Thymus (tissue), 11 donors: Measurements from ENCODE around the gene SSH2. TPM values are rescaled to one million over a fixed set of nuclear protein-coding genes. Genes with fewer than 3 reads are reported as not detected.
A peak's percentile ranks its signal among the peaks of the same experiment; 100 is the strongest.

Source experiments
- DNase-seq, 9 donors: peaks; one replicate each; pipeline ENCODE4 v3.0.0-alpha.2; 2013; ENCODE audit warnings: low spot score in 9 of 9, low read depth in 6 of 9, missing footprints in 1 of 9
- H3K27ac ChIP-seq, 2 donors: one replicate each; pipeline ENCODE4 v1.5.1; 2013; ENCODE audit warnings: control low read depth in 1 of 2, low read depth in 1 of 2, low read length in 1 of 2, mild to moderate bottlenecking in 1 of 2, moderate library complexity in 1 of 2
- H3K27me3 ChIP-seq, 2 donors: one replicate each; pipeline ENCODE4 v1.5.1; 2013; ENCODE audit warnings: low read length in 1 of 2; ENCODE audit not compliant: control insufficient read depth in 2 of 2, insufficient read depth in 1 of 2
- H3K36me3 ChIP-seq, 2 donors: one replicate each; pipeline ENCODE4 v1.5.1; 2013; ENCODE audit warnings: low read length in 1 of 2, mild to moderate bottlenecking in 1 of 2, moderate library complexity in 1 of 2; ENCODE audit not compliant: control insufficient read depth in 2 of 2, insufficient read depth in 2 of 2
- H3K4me1 ChIP-seq, 2 donors: one replicate each; pipeline ENCODE4 v1.5.1; 2013; ENCODE audit warnings: low read length in 2 of 2; ENCODE audit not compliant: control insufficient read depth in 2 of 2, insufficient read depth in 2 of 2
- H3K4me3 ChIP-seq, 2 donors: one replicate each; pipeline ENCODE4 v1.5.1; 2013; ENCODE audit warnings: low read length in 2 of 2, control low read depth in 1 of 2, mild to moderate bottlenecking in 1 of 2
- H3K9me3 ChIP-seq, 2 donors: one replicate each; pipeline ENCODE4 v1.5.1; 2013; ENCODE audit warnings: low read length in 1 of 2, mild to moderate bottlenecking in 1 of 2; ENCODE audit not compliant: control insufficient read depth in 2 of 2, insufficient read depth in 1 of 2
- WGBS: extraction: QIAGEN DNeasy Blood & Tissue Kit; methylation state at CpG from one replicate; pipeline ENCODE4 v1.1.7; 2013; 5-methylcytosine and 5-hydroxymethylcytosine counted together
- polyA plus RNA-seq: library from polyadenylated mRNA; stranded (reverse); fragments of 200-250 nt; gene quantifications from one replicate; pipeline ENCODE4 v1.2.3, GENCODE V29; 2013
- total RNA-seq: library from RNA; stranded (reverse); fragments of 120-200 nt; gene quantifications from one replicate; pipeline ENCODE4 v1.2.4, GENCODE V29; 2013
- donor health status: healthy.

SSH2 gene
- total and polyA plus RNA-seq, 2 donors = 25.4 to 28.5 TPM

DNA sequence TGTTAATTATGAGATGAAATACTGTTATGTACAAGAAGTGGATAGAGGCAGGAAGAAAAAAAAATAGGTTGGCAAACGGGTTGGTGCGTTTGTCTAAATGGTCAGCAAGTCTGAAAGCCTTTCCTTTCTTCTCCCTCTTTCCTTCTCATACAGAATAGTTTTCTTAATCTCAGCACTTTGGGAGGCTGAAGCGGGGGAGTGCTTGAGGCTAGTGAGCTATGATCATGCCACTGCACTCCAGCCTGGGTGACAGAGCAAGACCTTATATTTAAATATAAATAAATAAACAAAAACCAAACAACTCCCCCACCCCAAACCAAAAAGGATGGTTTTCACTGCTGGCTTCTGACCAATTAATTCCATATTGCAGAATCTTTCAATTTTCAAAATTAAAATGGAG, 232.7 kb downstream of the SSH2 start:
- WGBS = 99% methylated on average over 3 of the region's 3 CpGs
- no peak for DNase-seq
- Histone ChIP-seq H3K27ac (no peak overlapping the region), H3K4me3 (no peak overlapping the region), H3K27me3 (no peaks in the 10 kb centered on the region), H3K9me3 (no peaks in the 10 kb centered on the region), H3K36me3 (peaks cover 18 to 78% of the 10 kb centered on the region in 2 donors), H3K4me1 (peaks cover 6 to 16% of the 10 kb centered on the region in 2 donors)

DNA sequence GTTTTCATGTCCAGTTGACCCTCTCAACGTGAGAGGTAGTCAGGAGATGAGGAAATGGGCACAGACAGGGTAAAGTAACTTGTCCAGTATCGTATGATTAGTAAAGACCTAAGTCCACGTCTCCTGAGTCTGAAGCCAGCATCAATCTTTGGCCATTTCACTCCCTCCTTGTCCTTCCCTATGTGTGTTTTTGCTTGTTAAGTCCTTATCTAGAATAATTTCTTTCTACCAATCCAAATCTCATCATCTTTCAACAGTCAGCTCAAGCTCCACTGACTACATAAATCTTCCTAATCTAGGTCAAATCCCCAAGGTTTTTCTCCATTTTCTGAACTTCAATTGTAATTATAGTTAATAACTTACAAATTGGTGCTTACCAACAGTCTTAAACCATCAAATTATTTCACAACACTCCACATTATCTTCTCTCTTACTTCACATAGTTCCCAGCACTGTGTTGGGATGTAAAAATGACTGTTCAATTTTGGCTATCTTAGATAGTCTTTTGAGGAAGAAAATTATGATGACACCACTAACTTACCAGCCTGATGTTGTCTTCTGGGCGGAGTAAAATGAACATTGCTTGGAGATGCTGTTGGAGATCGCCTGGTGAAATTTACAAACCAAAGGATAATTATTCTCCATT, 235.0 kb downstream of the SSH2 start:
- H3K36me3 ChIP-seq = peaks cover 5 to 62% of the 10 kb centered on the region in 2 donors
- WGBS = 98% methylated on average over 5 of the region's 5 CpGs
- H3K4me1 ChIP-seq = peaks cover 6 to 17% of the 10 kb centered on the region in 2 donors
- no peaks in the 10 kb centered on the region for H3K9me3 ChIP-seq
- DNase-seq = no peak
- no peak overlapping the region for H3K27ac ChIP-seq
- H3K27me3 ChIP-seq = no peaks in the 10 kb centered on the region
- no peak overlapping the region for H3K4me3 ChIP-seq

DNA sequence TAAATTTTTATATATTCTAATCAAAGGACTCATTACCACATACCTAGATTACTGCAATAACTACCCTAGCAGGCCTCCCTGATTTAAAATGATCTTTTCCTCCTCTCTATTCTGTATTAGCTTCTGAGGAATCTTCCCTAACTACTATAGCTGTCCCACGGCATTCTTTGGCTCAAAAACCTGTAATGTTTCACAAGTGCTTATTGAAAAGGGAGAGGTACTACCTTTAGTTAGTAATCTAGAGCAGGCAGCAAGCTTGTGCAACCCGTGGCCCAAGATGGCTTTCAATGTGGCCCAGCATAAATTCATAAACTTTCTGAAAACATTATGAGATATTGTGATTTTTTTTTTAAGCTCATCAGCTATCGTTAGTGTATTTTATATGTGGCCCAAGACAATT, 236.3 kb downstream of the SSH2 start:
- Histone ChIP-seq H3K4me1 (peaks cover 1 to 8% of the 10 kb centered on the region in 2 donors), H3K9me3 (no peaks in the 10 kb centered on the region), H3K4me3 (no peak overlapping the region), H3K27ac (no peak overlapping the region), H3K36me3 (peaks cover 5 to 64% of the 10 kb centered on the region in 2 donors), H3K27me3 (no peaks in the 10 kb centered on the region)
- DNase-seq = no peak
- 97% methylated on average over 3 of the region's 3 CpGs for WGBS

DNA sequence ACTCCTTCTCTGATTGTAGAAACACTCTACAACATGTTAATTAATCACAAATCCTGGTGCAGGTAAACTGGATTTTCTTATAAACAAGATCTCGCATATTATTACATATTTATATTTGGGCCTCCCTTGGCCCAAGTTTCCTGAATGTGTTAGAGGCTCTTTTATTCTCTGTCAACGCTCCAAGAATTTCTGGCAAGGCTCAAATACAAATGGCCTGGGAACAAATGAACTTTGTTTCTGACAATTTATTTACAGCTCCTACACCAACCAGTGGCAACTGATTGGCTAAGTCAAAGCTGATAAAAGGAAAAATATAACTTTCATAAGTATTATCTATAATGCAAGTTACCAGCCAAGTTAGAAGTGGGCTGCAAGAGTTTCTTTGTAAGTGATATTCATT, 242.4 kb downstream of the SSH2 start:
- DNase-seq = no peak
- H3K4me3 ChIP-seq = no peak overlapping the region
- no peaks in the 10 kb centered on the region for H3K9me3 ChIP-seq
- peaks cover under 1 to 40% of the 10 kb centered on the region in 2 donors for H3K36me3 ChIP-seq
- H3K4me1 ChIP-seq = peaks cover 0 to 18% of the 10 kb centered on the region in 2 donors
- H3K27ac ChIP-seq = no peak overlapping the region
- no peaks in the 10 kb centered on the region for H3K27me3 ChIP-seq
- WGBS = 100% methylated on average over 2 of the region's 2 CpGs

DNA sequence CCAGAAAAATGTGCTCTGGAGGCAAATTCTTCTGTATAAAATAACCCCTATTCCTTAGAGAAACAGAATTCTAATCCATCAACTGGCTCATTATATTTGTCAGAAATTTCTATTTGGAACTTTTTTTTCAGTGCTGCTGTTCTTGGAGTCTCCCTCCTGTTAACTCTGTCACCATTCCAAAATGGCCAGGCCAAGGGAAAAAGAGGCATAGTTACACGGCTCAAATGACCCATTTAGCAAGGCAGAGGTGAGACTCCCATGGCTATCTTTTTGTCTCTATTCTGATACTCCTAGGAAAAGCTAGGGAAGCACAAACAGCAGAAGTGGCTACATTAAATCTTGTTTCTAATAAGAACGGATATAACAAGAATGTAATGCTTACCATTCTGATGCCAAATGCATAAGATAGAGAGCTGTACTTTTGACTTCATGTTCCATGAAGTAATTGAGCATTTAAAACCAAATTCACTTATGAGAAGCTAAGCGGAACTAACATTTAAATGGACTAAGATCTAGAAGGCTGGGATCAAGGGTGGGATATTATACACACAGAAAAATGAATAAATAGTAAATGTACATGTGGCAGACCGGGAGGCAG, 242.9 kb downstream of the SSH2 start:
- Histone ChIP-seq H3K27ac (no peak overlapping the region), H3K9me3 (no peaks in the 10 kb centered on the region), H3K4me3 (no peak overlapping the region), H3K4me1 (peaks cover 4 to 23% of the 10 kb centered on the region in 2 donors), H3K36me3 (peaks cover 0 to 36% of the 10 kb centered on the region in 2 donors), H3K27me3 (no peaks in the 10 kb centered on the region)
- 97% methylated on average over 4 of the region's 4 CpGs for WGBS
- no peak for DNase-seq

DNA sequence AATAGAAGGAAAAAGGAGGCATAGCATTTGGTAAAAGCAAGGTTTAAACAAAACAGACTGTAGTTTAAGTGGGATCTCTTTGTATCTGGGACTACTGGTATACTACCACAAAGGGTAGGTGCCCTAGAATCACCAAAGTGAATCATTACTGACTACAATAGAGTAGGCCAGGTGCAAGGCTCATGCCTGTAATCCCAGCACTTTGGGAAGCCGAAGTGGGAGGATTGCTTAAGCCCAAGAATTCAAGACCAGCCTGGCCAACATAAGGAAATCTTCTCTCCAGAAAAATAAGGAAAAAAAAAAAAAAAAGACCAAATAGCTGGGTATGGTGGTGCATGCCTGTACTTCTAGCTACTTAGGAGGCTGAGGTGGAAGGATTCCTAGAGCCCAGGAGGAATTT, 246.5 kb downstream of the SSH2 start:
- H3K4me1 ChIP-seq = peaks cover 5 to 30% of the 10 kb centered on the region in 2 donors
- 100% methylated on average over 1 of the region's 1 CpG for WGBS

DNA sequence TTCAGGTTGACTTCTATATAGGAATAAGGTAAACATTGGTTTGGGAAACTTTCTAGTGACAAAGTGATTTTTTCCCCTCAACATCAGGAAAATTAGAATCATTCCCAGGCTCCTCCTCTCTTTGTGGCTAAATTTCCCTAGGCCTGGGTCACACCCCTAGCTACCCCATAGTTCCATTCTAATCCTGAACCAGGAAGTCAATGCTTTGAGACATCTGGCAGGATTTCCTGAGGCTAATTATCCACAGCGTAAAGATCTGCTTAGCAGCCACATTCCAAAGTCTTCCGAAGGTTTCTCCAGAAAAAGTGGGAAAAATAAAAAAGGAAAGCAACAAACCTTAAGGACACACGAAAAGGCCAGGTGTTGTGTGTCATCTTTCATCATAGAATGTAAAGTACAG, 247.0 kb downstream of the SSH2 start:
- Histone ChIP-seq H3K36me3 (peaks cover 3 to 31% of the 10 kb centered on the region in 2 donors), H3K4me1 (peaks cover 8 to 35% of the 10 kb centered on the region in 2 donors), H3K9me3 (no peaks in the 10 kb centered on the region), H3K4me3 (no peak overlapping the region), H3K27me3 (no peaks in the 10 kb centered on the region), H3K27ac (peak overlapping the region in 1 of 2 donors; percentile 48)
- DNase-seq = no peak
- 73% methylated on average over 3 of the region's 3 CpGs for WGBS

More for the DNA sequence above, 246.5 kb downstream of the SSH2 start:
- Histone ChIP-seq H3K27me3 (no peaks in the 10 kb centered on the region), H3K4me3 (no peak overlapping the region), H3K27ac (peak overlapping the region in 1 of 2 donors; percentile 48), H3K36me3 (peaks cover 3 to 35% of the 10 kb centered on the region in 2 donors), H3K9me3 (no peaks in the 10 kb centered on the region)
- DNase-seq = no peak

DNA sequence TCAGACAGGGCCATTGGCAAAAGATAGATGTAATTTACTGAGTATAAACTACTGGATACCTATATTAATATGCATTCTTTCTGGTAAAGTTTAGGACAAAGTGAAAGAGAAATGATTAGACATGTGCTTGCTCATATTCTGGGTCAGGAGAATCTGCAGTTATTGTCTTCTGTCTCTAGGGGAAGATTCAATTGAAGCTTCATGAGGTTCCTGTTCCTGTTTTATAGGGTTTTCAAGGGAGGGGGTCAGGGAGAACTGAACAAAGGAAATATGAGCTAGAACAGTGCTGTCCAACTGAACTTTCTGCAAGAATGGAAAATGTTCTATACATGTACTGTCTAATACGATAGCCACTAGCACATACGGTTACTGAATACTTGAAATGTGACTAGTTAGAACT, 248.0 kb downstream of the SSH2 start:
- peak in 2 of 9 donors; percentile 30 to 63 for DNase-seq
- H3K36me3 ChIP-seq = peaks cover 3 to 31% of the 10 kb centered on the region in 2 donors

DNA sequence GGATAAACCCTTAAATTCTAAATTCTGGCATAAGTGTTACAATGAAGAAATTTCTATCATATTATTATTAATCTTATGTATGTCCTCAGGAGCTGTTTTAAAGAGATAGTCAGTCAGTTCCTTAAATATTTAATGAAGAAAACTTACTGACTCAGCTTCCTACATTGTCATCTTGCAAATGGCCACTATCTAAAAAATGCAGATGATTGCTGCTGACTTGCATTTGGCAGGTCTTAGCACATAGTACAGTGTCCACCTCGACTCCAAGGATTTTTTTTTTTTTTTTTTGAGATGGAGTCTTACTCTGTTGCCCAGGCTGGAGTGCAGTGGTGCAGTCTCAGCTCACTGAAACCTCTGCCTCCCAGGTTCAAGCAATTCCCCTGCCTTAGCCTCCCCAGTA, 252.2 kb downstream of the SSH2 start:
- WGBS = 81% methylated on average over 1 of the region's 1 CpG
- H3K27me3 ChIP-seq = no peaks in the 10 kb centered on the region
- H3K9me3 ChIP-seq = no peaks in the 10 kb centered on the region
- H3K27ac ChIP-seq = peak overlapping the region; percentile 42 to 93
- peaks cover 7 to 24% of the 10 kb centered on the region in 2 donors for H3K36me3 ChIP-seq
- H3K4me3 ChIP-seq = no peak overlapping the region
- DNase-seq = no peak
- H3K4me1 ChIP-seq = peaks cover 28 to 62% of the 10 kb centered on the region in 2 donors

More for the DNA sequence above, 248.0 kb downstream of the SSH2 start:
- Histone ChIP-seq H3K9me3 (no peaks in the 10 kb centered on the region), H3K4me1 (peaks cover 16 to 44% of the 10 kb centered on the region in 2 donors), H3K27me3 (no peaks in the 10 kb centered on the region), H3K4me3 (no peak overlapping the region), H3K27ac (peak overlapping the region in 1 of 2 donors; percentile 48)
- 86% methylated on average over 2 of the region's 2 CpGs for WGBS
